ENCODE measurements around the gene ACYP1.

The ACYP1 gene

GRCh38 chr14:75018694-75019093 lies 45.1 kb downstream of the ACYP1 start:
- Histone ChIP-seq H3K4me2 (ENCODE audit: low read length) (no peak overlapping the region), H3K79me2 (ENCODE audit: control insufficient read depth, low read length) (no peaks in the 10 kb centered on the region), H3K4me3 (ENCODE audit: low read length) (no peak overlapping the region), H3F3A (ENCODE audit: control insufficient read depth, insufficient read depth) (0 out of 2 replicates have a peak, but pooled peaks cover 3% of the 10 kb centered on the region), H3K36me3 (ENCODE audit: control insufficient read depth, low read length) (peaks cover 67% of the 10 kb centered on the region), H3K4me1 (ENCODE audit: control insufficient read depth, low read length) (no peaks in the 10 kb centered on the region), H3K9me2 (replicated peaks; ENCODE audit: control insufficient read depth, low read length) (no peaks in the 10 kb centered on the region), H3K27me3 (ENCODE audit: control insufficient read depth, low read length) (no peaks in the 10 kb centered on the region), H3K27ac (ENCODE audit: low read depth, low read length) (no peak overlapping the region), H3K9me3 (ENCODE audit: control insufficient read depth, insufficient read depth, low read length) (no peaks in the 10 kb centered on the region), H4K20me1 (ENCODE audit: control insufficient read depth, insufficient read depth, low read depth, low read length) (no peaks in the 10 kb centered on the region)
- no peak for TF ChIP-seq CTCF (IDR thresholded peaks at IDR 0.05; ENCODE audit: low read depth, low read length, poor library complexity, severe bottlenecking)
- no peak for TF ChIP-seq EZH2phosphoT487 (IDR thresholded peaks at IDR 0.05; ENCODE audit: borderline replicate concordance, low read length)

- H3K79me2 ChIP-seq (ENCODE audit: control insufficient read depth, low read length), result no peaks in the 10 kb centered on the region
- peaks cover 68% of the 10 kb centered on the region for H3K36me3 ChIP-seq (ENCODE audit: control insufficient read depth, low read length)
- no peak overlapping the region for H3K27ac ChIP-seq (ENCODE audit: low read depth, low read length)
Measured at GRCh38 chr14:75016815-75017214, 47.0 kb downstream of the ACYP1 start.

GRCh38 chr14:75015496-75015895 lies 48.3 kb downstream of the ACYP1 start:
- H3F3A ChIP-seq (ENCODE audit: control insufficient read depth, insufficient read depth), result 0 out of 2 replicates have a peak, but pooled peaks cover 9% of the 10 kb centered on the region
- H4K20me1 ChIP-seq (ENCODE audit: control insufficient read depth, insufficient read depth, low read depth, low read length), result no peaks in the 10 kb centered on the region
- no peaks in the 10 kb centered on the region for H3K9me2 ChIP-seq (replicated peaks; ENCODE audit: control insufficient read depth, low read length)
- no peaks in the 10 kb centered on the region for H3K9me3 ChIP-seq (ENCODE audit: control insufficient read depth, insufficient read depth, low read length)
- H3K79me2 ChIP-seq (ENCODE audit: control insufficient read depth, low read length), result no peaks in the 10 kb centered on the region
- TF ChIP-seq EZH2phosphoT487 (IDR thresholded peaks at IDR 0.05; ENCODE audit: borderline replicate concordance, low read length), result no peak
- no peak for TF ChIP-seq CTCF (IDR thresholded peaks at IDR 0.05; ENCODE audit: low read depth, low read length, poor library complexity, severe bottlenecking)
- H3K4me3 ChIP-seq (ENCODE audit: low read length), result no peak overlapping the region
- no peaks in the 10 kb centered on the region for H3K4me1 ChIP-seq (ENCODE audit: control insufficient read depth, low read length)
- peaks cover 66% of the 10 kb centered on the region for H3K36me3 ChIP-seq (ENCODE audit: control insufficient read depth, low read length)
- H3K27me3 ChIP-seq (ENCODE audit: control insufficient read depth, low read length), result no peaks in the 10 kb centered on the region
- no peak overlapping the region for H3K4me2 ChIP-seq (ENCODE audit: low read length)
- H3K27ac ChIP-seq (ENCODE audit: low read depth, low read length), result no peak overlapping the region

More at GRCh38 chr14:75016815-75017214, 47.0 kb downstream of the ACYP1 start:
- Histone ChIP-seq H3K27me3 (ENCODE audit: control insufficient read depth, low read length) (no peaks in the 10 kb centered on the region), H3K9me3 (ENCODE audit: control insufficient read depth, insufficient read depth, low read length) (no peaks in the 10 kb centered on the region), H3K4me3 (ENCODE audit: low read length) (no peak overlapping the region), H3K4me1 (ENCODE audit: control insufficient read depth, low read length) (no peaks in the 10 kb centered on the region), H3K9me2 (replicated peaks; ENCODE audit: control insufficient read depth, low read length) (no peaks in the 10 kb centered on the region), H4K20me1 (ENCODE audit: control insufficient read depth, insufficient read depth, low read depth, low read length) (no peaks in the 10 kb centered on the region), H3K4me2 (ENCODE audit: low read length) (no peak overlapping the region), H3F3A (ENCODE audit: control insufficient read depth, insufficient read depth) (0 out of 2 replicates have a peak, but pooled peaks cover 9% of the 10 kb centered on the region)
- no peak for TF ChIP-seq EZH2phosphoT487 (IDR thresholded peaks at IDR 0.05; ENCODE audit: borderline replicate concordance, low read length)
- no peak for TF ChIP-seq CTCF (IDR thresholded peaks at IDR 0.05; ENCODE audit: low read depth, low read length, poor library complexity, severe bottlenecking)
